ENCODE data around the gene TSSK2. TPM values are rescaled to one million over a fixed set of nuclear protein-coding genes. Genes with fewer than 3 reads are reported as not detected.

The TSSK2 gene
- total and polyA plus RNA-seq, 2 donors (not counting 3 experiments of a cell fraction or from before 2014, with no cell fraction given): not detected

GRCh38 chr22:19086896-19087295, 44.2 kb upstream of the TSSK2 start:
- peak overlapping the region; percentile 76 for H3K27ac ChIP-seq (ENCODE audit: insufficient read depth, low read depth, low read length)
- POLR2A ChIA-PET: no interaction called here
- H3K9ac ChIP-seq (replicated peaks; ENCODE audit: extremely low read depth, insufficient read depth, low read length): no peak overlapping the region
- peaks cover 0 to 5% of the 10 kb centered on the region in 2 experiments for H3K36me3 ChIP-seq (ENCODE audit: control insufficient read depth in 2 of 2, extremely low read depth in 1 of 2, insufficient read depth in 2 of 2, low read length in 2 of 2)
- dilution Hi-C loops (cut with MboI; ENCODE audit: extremely low pct_ligation_motif_present, low sequenced_read_pairs): no loop called here
- no peak overlapping the region for H3K4me2 ChIP-seq (ENCODE audit: insufficient read depth, low read length)
- no peaks in the 10 kb centered on the region for H3K27me3 ChIP-seq (ENCODE audit: control insufficient read depth in 2 of 2, insufficient read depth in 2 of 2, low read length in 2 of 2)
- CTCF ChIA-PET: no interaction called here
- no peak for TF ChIP-seq POLR2A (IDR thresholded peaks at IDR 0.05; ENCODE audit: low read depth, low read length)
- TF ChIP-seq EZH2 (IDR thresholded peaks at IDR 0.05; ENCODE audit: borderline replicate concordance, low read depth, low read length, severe bottlenecking): no peak
- TF ChIP-seq MYC (IDR thresholded peaks at IDR 0.05; ENCODE audit: low read depth, low read length): no peak
- TF ChIP-seq MAX (IDR thresholded peaks at IDR 0.05; ENCODE audit: insufficient read depth, insufficient read length): no peak
- no peak for TF ChIP-seq GATA2 (IDR thresholded peaks at IDR 0.05; ENCODE audit: insufficient read depth, insufficient read length, low read depth, low read length)
- TF ChIP-seq FOS (IDR thresholded peaks at IDR 0.05; ENCODE audit: borderline replicate concordance, insufficient read depth, low read length): no peak
- no TSS peak for BruUV-seq (replicated peaks)
- no peaks in the 10 kb centered on the region for H4K20me1 ChIP-seq (replicated peaks; ENCODE audit: control insufficient read depth, extremely low read depth, insufficient read depth, low read length)
- no peak overlapping the region for H2AFZ ChIP-seq (ENCODE audit: low read depth, low read length)
- H3K9me3 ChIP-seq (replicated peaks; ENCODE audit: control insufficient read depth, insufficient read depth, low read length): no peaks in the 10 kb centered on the region
- no peak overlapping the region for H3K4me3 ChIP-seq (replicated peaks in 1 of 3; ENCODE audit: insufficient read depth in 1 of 3, low read depth in 1 of 3, low read length in 3 of 3)
- DNase-seq (ENCODE audit: low read depth, low spot score) (no peak), FAIRE-seq (no peak)
- no peaks in the 10 kb centered on the region for H3K79me2 ChIP-seq (ENCODE audit: control insufficient read depth, insufficient read depth, low read length)
- intact Hi-C loops (cut with micrococcal nuclease): no loop called here
- peaks cover 18% of the 10 kb centered on the region for H3K4me1 ChIP-seq (ENCODE audit: control insufficient read depth, extremely low read depth, insufficient read depth, low read length)
- H3K9me1 ChIP-seq (replicated peaks; ENCODE audit: control insufficient read depth, extremely low read depth, insufficient read depth, low read length): no peaks in the 10 kb centered on the region

GRCh38 chr22:19088866-19089595, 42.1 kb upstream of the TSSK2 start:
- TF ChIP-seq CTCF (IDR thresholded peaks at IDR 0.05; ENCODE audit: extremely low read depth in 1 of 2, insufficient read depth in 1 of 2, low read depth in 1 of 2, low read length in 2 of 2) (no peak), MYC (IDR thresholded peaks at IDR 0.05; ENCODE audit: low read depth, low read length) (no peak), FOS (IDR thresholded peaks at IDR 0.05; ENCODE audit: borderline replicate concordance, insufficient read depth, low read length) (no peak), GATA2 (IDR thresholded peaks at IDR 0.05; ENCODE audit: insufficient read depth, insufficient read length, low read depth, low read length) (no peak), JUN (IDR thresholded peaks at IDR 0.05; ENCODE audit: borderline replicate concordance, insufficient read depth, insufficient read length, low read depth) (no peak), POLR2AphosphoS5 (IDR thresholded peaks at IDR 0.05; ENCODE audit: insufficient read depth, low read depth, low read length) (no peak), EZH2 (IDR thresholded peaks at IDR 0.05; ENCODE audit: borderline replicate concordance, low read depth, low read length, severe bottlenecking) (no peak), MAX (IDR thresholded peaks at IDR 0.05; ENCODE audit: insufficient read depth, insufficient read length) (no peak), POLR2A (IDR thresholded peaks at IDR 0.05; ENCODE audit: low read depth, low read length) (no peak)
- DNase-seq (ENCODE audit: low read depth, low spot score): no peak
- H3K36me3 ChIP-seq (ENCODE audit: control insufficient read depth in 2 of 2, extremely low read depth in 1 of 2, insufficient read depth in 2 of 2, low read length in 2 of 2): peaks cover 0 to 5% of the 10 kb centered on the region in 2 experiments
- FAIRE-seq: no peak
- ChIA-PET CTCF (interaction anchor here (0.8 to 1.4 kb wide), 2 partner anchors 10 to 27 kb away, joined by 3 to 4 read pairs; no protein-coding TSS in a partner anchor), POLR2A (no interaction called here)
- no peak overlapping the region for H3K4me2 ChIP-seq (ENCODE audit: insufficient read depth, low read length)
- BruUV-seq (replicated peaks): no TSS peak
- no peaks in the 10 kb centered on the region for H4K20me1 ChIP-seq (replicated peaks; ENCODE audit: control insufficient read depth, extremely low read depth, insufficient read depth, low read length)
- H3K9me1 ChIP-seq (replicated peaks; ENCODE audit: control insufficient read depth, extremely low read depth, insufficient read depth, low read length): no peaks in the 10 kb centered on the region
- no peak overlapping the region for H3K27ac ChIP-seq (ENCODE audit: insufficient read depth, low read depth, low read length)
- no peaks in the 10 kb centered on the region for H3K9me3 ChIP-seq (replicated peaks; ENCODE audit: control insufficient read depth, insufficient read depth, low read length)
- no peak overlapping the region for H3K4me3 ChIP-seq (replicated peaks in 1 of 3; ENCODE audit: insufficient read depth in 1 of 3, low read depth in 1 of 3, low read length in 3 of 3)
- H3K4me1 ChIP-seq (ENCODE audit: control insufficient read depth, extremely low read depth, insufficient read depth, low read length): peaks cover 18% of the 10 kb centered on the region
- H3K9ac ChIP-seq (replicated peaks; ENCODE audit: extremely low read depth, insufficient read depth, low read length): no peak overlapping the region
- no peaks in the 10 kb centered on the region for H3K27me3 ChIP-seq (ENCODE audit: control insufficient read depth in 2 of 2, insufficient read depth in 2 of 2, low read length in 2 of 2)
- intact Hi-C loops (cut with micrococcal nuclease): no loop called here
- no peaks in the 10 kb centered on the region for H3K79me2 ChIP-seq (ENCODE audit: control insufficient read depth, insufficient read depth, low read length)
- no peak overlapping the region for H2AFZ ChIP-seq (ENCODE audit: low read depth, low read length)
- dilution Hi-C loops (cut with MboI; ENCODE audit: extremely low pct_ligation_motif_present, low sequenced_read_pairs): no loop called here
